Activated naive CD4-positive, alpha-beta T cell treated with anti-CD3 and anti-CD28 coated beads, Interleukin-2, amount 50 U/mL, for 16 hours (primary cell): ENCODE data around the gene ITGA11.

Source experiments
- DNase-seq: peaks from one replicate; pipeline ENCODE4 v3.0.0-alpha.2; 2020

The ITGA11 gene

DNA sequence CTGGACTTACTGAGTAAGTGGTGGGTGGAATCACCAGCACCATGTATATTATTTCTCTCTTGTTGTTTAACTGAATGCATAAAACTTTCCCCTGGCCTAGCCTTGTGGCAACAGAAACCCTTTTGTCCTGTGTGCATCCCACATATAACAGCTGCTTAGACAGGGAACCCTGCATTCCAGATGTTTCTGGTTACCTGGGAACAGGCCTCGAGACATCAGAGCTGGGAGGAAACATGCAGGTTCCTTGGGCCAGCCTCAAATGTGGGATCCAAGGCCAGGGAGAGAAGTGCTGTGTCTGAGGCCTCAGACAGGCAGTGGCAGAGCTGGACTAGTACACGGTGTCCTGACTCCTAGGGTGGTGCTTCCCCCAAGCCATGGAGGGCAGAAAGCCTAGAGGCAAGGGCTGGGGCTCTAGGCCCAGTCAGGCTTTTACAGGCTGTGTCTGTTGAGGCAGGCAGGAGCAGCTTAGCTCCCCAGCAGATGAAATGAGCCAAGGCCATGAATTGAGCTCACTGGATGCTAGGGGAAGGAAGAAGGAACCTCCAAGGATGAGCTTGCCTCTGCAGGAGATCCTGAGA lies 57.7 kb downstream of the ITGA11 start:
- DNase-seq, result no peak

GRCh38 chr15:68373028-68373427 lies 58.9 kb downstream of the ITGA11 start:
- DNase-seq, result no peak

GRCh38 chr15:68372291-68372811 lies 59.6 kb downstream of the ITGA11 start:
- DNase-seq, result no peak

DNA sequence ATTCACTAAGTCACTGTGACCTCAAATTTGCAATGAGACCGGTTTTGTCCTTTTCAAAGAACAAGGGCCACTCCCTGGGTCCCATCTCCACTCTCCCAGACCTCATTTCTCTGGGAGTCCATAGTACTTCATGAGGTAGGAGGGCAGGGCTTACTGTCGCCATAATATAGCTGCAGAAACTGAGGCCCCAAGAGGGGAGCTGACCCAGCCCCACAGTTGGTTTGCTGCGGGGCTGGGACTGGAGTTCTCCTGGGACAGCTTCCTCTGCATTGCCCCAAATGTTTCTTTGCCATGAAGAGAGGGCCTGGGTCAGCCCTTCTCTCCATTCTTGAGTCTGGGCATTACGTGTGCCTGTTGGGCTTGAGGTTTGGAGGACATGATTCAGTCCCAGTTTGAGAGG lies 60.1 kb downstream of the ITGA11 start:
- no peak for DNase-seq

GRCh38 chr15:68371160-68371559 lies 60.8 kb downstream of the ITGA11 start:
- DNase-seq, result no peak

DNA sequence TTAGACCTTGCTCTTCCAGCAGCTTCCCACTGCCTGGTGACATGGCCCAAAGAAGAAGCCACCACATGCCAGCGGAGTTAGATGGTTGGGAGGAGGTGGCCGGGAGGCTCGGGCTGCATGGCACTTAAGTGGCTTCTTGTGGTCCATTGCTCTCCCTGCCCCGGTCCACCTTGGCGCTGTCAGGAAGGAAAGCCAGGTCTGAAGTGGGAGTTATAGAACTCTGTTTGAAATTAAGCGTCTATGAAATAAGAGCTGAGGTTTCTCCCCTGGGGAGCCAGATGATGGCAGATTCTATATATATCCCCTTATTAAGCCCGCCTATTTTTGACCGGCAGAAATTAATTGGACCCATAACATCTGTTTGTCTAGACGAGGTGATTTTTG lies 61.2 kb downstream of the ITGA11 start:
- no peak for DNase-seq

DNA sequence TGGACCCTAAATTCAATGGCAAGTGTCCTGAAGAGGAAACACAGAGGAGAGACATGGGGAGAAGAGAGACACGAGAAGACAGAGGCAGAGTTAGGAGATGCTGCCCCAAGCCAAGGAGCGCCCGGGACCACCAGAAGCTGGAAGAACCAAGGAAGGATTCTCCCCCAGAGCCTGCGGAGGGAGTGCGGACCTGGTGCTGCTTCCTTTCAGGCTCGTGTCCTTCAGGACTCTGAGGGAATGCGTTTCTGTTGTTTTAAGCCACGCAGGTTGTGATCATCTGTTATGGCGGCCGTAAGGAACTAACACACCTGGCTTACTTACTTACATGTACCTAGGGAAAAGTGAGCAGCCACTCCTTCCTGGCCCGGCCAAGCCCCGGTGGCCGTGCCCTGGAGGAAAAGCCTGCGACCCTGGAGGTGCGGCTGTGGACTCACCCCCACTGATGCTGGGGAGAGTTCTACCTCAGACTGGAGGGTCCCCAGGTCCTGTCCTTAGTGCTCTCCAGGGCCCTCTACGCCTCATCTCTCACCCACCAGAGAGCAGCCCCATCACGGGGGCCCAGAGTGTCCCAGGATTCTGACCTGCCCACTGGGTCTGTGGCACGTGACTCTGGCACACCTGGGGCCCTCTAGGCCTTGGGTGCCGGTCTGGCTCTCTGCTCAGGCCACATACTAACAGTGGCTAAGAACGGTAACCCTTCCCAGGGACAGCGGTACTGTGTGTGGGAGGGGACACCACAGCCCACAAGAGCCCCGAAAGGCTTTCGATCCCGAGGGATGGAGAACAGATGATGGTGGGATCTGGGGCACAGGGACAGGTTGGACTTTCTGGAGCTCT lies 61.8 kb downstream of the ITGA11 start:
- DNase-seq, result no peak

GRCh38 chr15:68368731-68369435 lies 63.1 kb downstream of the ITGA11 start:
- DNase-seq, result no peak

- no peak for DNase-seq
Observed at GRCh38 chr15:68367992-68368391, 64.0 kb downstream of the ITGA11 start.

- DNase-seq, result no peak
Observed at GRCh38 chr15:68367226-68367625, 64.7 kb downstream of the ITGA11 start.

DNA sequence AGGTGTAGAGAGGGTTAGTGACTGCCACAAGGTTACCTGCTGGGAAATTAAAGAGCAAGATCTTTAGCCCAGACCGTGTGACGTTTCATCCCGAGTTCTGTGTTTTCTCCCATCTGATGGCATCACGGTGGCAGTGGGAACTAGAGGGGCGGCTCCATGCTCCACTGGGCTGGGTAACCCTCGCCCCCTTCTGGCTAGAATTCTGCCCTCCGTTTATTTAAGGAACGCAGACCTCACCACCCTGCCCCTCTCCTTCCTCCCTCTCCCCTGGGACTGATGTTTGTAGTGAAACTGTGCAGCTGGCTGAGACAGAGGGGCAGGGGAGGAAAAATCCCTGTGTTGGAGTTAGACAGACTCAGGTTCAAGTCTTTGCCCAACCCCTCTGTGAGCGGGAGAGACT lies 65.6 kb downstream of the ITGA11 start:
- DNase-seq, result no peak

DNA sequence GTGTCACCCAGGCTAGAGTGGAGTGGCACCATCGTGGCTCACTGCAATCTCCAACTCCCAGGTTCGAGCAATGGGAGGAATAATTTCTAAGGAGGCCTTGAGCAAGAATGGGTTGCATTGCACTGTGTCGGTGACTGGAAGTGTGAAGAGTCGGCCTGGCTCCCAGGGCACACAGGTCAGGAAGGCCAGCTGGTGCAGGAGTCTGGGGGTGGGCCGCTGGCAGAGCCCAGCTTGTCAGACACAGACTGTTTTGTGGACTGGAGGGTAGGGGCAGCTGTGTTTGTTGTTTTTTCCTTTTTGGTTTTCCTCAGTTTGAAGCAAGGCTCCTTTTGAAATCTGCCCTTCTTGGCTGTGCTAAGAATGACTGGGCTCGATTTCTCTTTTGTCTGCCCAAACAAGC lies 66.2 kb downstream of the ITGA11 start:
- no peak for DNase-seq

DNA sequence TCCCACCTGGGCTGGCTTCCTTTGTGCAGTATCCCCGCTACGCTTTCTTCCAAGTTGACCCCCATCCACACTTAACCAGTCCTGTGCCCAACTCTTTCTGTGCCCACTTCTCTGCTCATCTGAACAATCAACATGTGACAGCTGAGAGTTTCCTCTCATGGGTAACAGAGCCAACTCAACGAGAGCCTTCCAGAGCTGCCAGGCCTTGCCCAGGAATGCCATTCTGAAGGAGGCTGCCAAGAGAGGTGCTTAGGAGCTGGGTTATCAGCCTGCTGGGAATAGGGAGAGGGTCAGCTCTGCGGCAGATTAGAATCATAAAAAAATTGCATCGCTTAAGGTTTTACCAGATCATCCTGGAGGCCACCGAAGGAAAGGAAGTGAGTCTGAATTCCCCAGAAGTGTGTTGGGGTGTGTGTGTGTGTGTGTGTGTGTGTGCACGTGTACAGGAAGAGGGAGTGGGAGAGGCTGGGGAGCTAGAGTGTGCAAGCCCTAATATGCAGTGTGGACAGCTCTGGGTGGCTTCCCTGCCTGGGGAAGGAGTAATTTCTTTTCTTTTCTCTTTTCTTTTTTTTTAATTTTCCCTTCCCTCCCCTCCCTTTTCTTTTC lies 66.7 kb downstream of the ITGA11 start:
- no peak for DNase-seq

DNA sequence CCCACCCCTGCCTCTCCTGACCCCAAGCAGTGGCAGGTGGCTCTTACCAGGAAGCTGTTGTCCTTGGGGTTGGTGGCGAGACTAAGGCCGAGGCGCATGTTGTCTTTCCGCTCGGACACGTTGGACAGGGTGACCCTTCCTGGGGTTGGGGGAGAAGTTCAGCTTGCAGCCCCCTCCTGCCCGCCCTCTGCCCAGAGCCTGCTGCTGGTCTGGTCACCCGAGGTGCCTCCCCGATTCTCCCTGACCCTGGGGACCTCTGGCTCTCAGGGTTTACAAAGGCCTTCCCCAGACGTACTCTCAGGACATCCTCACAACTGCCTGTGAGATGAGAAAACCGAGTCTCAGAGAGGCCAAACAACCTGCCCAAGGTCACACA lies 67.3 kb downstream of the ITGA11 start:
- DNase-seq, result no peak

GRCh38 chr15:68364028-68364659 lies 67.8 kb downstream of the ITGA11 start:
- no peak for DNase-seq

- DNase-seq, result no peak
Observed at GRCh38 chr15:68363353-68363752, 68.6 kb downstream of the ITGA11 start.

GRCh38 chr15:68362537-68363126 lies 69.3 kb downstream of the ITGA11 start:
- no peak for DNase-seq

- DNase-seq, result no peak
Observed at GRCh38 chr15:68360721-68361120, 71.2 kb downstream of the ITGA11 start.

DNA sequence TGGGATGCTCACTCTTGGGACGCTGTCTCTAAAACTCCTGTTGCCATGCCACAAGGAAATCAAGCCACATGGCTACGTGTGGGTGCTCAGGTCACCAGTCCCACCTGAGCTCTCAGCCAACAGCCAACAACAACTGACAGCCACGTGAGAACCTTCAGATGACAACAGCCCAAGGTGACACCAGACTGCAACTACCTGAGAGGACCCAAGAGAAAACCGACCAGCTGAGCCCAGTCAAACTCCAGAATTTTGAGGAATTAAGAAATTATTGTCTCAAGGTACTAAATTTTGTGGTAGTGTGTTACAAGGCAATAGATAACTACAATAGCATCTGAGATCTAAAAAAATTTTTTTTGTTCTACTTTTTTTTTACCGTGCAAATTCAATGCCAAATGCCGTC lies 75.2 kb downstream of the ITGA11 start:
- DNase-seq, result no peak

DNA sequence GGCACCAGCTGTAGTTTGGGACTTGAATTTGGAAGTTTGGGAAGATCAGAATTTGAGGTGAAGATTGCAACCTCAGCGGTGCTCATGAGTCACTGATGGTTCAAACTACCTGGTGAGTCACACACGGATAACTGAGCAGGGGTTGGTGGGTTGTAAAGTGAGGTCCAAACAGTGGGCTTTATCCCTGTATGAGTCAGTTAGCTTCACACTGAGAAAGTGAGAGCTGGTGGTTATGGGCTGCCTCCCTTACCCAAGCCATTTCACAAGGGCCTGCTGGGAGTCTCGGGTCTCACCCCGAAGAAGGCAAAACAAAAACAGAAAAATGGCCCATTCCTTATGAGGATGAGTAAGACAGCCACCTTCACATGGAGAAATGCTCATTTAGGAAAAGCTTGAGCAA lies 77.0 kb downstream of the ITGA11 start:
- no peak for DNase-seq

DNA sequence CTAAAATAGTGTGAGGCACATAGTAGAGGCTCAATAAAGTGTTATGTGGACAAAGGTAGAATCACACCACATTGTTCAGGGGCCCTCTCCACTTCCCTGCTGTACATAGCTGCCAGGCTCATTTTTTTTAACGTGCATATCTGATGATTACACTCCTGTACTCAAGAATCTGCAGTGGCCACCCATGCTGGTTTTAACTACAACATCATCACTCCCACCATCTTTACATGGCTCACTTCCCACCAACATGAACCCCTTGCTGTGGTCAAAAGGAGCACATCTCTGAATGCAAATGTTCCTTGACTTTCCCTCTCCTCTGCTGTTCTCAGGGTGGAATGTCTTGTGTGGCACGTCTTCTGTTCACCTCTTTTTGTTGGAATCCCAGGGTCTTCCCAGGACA lies 77.7 kb downstream of the ITGA11 start:
- DNase-seq, result no peak

DNA sequence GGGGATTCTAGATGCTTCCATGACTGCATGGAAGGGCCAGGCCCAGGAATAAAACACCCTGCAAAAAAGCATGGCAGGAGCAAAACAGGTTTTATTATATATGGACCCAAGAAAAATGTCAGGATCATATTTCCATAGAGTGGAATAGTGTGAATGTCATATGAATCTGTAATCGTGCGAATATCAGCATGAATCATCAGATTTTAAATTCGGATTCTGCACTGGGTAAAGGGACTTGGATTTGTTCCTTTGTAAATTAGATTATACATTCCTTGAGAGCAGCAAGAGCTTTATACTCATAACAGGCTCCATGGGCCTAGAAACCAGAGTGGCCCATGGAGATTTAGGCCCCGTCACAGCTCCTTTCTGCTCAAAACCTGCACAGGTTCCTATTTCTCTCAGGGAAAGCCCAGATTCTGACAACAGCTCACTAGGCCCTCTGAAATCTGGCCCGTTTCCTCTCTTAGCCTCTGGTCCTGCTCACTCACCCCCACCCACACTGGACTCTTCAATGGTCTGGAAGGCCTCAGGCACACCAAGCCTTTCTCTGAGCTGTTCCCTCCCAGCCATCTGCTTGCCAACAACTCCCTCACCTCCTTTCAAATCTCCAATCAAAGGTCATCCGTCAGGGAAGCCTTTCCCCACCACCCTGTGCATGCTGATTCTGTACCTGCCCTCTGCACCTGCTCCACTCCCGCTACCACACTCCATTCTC lies 78.4 kb downstream of the ITGA11 start:
- no peak for DNase-seq
